8988T (cell line): Measurements from ENCODE around the gene EGFLAM.
"Not testable (repeated sequence)": the region's sequence is repeated elsewhere in the genome, so short reads cannot be mapped to it uniquely, and the experiment has no call there.

Experiments
- DNase-seq: peaks from one replicate; pipeline ENCODE4 v3.0.0; 2011

The EGFLAM gene

GRCh38 chr5:38331831-38332230 lies 73.5 kb downstream of the EGFLAM start:
- DNase-seq, result no peak

- not testable (repeated sequence) for DNase-seq
Measured at GRCh38 chr5:38333181-38333580, 74.8 kb downstream of the EGFLAM start.

GRCh38 chr5:38338455-38338854 lies 80.1 kb downstream of the EGFLAM start:
- no peak for DNase-seq

- DNase-seq, result no peak
Measured at GRCh38 chr5:38339446-38339845, 81.1 kb downstream of the EGFLAM start.

- no peak for DNase-seq
Measured at GRCh38 chr5:38341056-38341455, 82.7 kb downstream of the EGFLAM start.

- no peak for DNase-seq
Measured at GRCh38 chr5:38341641-38342040, 83.3 kb downstream of the EGFLAM start.

- no peak for DNase-seq
Measured at GRCh38 chr5:38342261-38342660, 83.9 kb downstream of the EGFLAM start.

- no peak for DNase-seq
Measured at GRCh38 chr5:38344891-38345290, 86.5 kb downstream of the EGFLAM start.

- DNase-seq, result no peak
Measured at GRCh38 chr5:38346593-38346992, 88.2 kb downstream of the EGFLAM start.

- no peak for DNase-seq
Measured at GRCh38 chr5:38347040-38347763, 88.8 kb downstream of the EGFLAM start.

GRCh38 chr5:38347896-38348295 lies 89.5 kb downstream of the EGFLAM start:
- DNase-seq, result no peak

- DNase-seq, result no peak
Measured at GRCh38 chr5:38360323-38361061, 102.1 kb downstream of the EGFLAM start.

- no peak for DNase-seq
Measured at GRCh38 chr5:38362713-38363112, 104.4 kb downstream of the EGFLAM start.

- DNase-seq, result no peak
Measured at GRCh38 chr5:38364825-38365224, 106.5 kb downstream of the EGFLAM start.

- DNase-seq, result no peak
Measured at GRCh38 chr5:38367410-38367809, 109.1 kb downstream of the EGFLAM start.

- no peak for DNase-seq
Measured at GRCh38 chr5:38367966-38368365, 109.6 kb downstream of the EGFLAM start.

GRCh38 chr5:38369692-38370091 lies 111.3 kb downstream of the EGFLAM start:
- DNase-seq, result no peak

GRCh38 chr5:38370358-38371100 lies 112.2 kb downstream of the EGFLAM start:
- DNase-seq, result no peak

GRCh38 chr5:38371596-38371995 lies 113.2 kb downstream of the EGFLAM start:
- no peak for DNase-seq

- no peak for DNase-seq
Measured at GRCh38 chr5:38373743-38374142, 115.4 kb downstream of the EGFLAM start.

GRCh38 chr5:38375423-38375822 lies 117.1 kb downstream of the EGFLAM start:
- no peak for DNase-seq

- no peak for DNase-seq
Measured at GRCh38 chr5:38376404-38376803, 118.0 kb downstream of the EGFLAM start.

GRCh38 chr5:38378579-38378978 lies 120.2 kb downstream of the EGFLAM start:
- DNase-seq, result no peak
